ENCODE data around the gene ZCCHC8.

GRCh38 chr12:122452701-122453285, 47.9 kb downstream of the ZCCHC8 start:
- TF ChIP-seq CSDC2 (CRISPR knock-in tag; IDR thresholded peaks at IDR 0.05) (no peak), ZNF8 (CRISPR knock-in tag; IDR thresholded peaks at IDR 0.05) (no peak)
